DMS79 (cell line): ENCODE results near the gene KCNN3.
A peak's percentile ranks its signal among the peaks of the same experiment; 100 is the strongest.
"Not testable (repeated sequence)": the region's sequence is repeated elsewhere in the genome, so short reads cannot be mapped to it uniquely, and the experiment has no call there.

Experiments used
- DNase-seq: peaks from one replicate; lab custom pipeline; 2025; lab: John Stamatoyannopoulos, UW

The KCNN3 gene

DNA sequence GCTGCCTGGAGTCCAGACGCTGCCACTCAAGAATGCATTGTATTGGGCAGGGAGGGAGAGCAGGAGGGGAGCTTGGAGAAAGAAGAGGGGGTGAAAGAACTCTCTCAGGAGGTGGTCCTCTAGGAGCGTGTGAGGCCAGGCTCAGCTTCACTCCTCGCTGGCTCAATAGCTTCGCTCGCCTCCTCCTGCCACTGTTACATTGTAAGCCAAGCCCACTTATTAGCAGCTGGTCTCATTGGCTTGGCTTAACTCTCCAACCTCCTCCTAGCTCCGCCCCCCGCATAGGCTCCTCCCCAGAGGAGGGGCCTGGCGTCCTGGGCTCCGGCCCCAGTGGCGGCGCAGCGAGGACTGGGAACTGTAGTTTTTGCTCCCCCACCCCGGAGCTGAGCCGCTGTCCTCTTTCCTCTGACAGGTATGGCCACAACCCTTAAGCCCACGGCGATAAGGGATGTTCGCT is at the start of gene KCNN3:
Gene KCNN3 (minus strand): TSS at position 167 of the 457 bp plus-strand sequence. CDS start 317 bp downstream, outside the sequence.
- peak; percentile 88 for DNase-seq

DNA sequence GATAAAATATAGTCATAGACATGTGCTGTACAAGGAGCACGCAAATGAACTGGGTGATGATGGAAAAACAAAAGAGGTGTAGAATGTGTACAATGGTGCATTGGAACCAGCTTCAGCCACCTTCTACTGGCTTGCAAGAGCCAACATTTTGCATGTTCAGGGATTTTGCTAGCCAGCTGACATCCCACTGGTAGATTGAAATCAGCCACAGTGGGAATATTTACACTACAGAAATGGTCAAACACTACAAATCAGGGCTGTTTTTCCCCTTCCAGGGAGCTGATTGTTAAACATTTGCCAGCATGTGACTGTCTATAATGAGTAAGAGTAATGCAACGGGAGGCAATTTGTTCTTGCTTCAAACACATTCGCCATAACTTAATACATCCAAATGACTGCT is 43.2 kb upstream of the KCNN3 start:
- DNase-seq: no peak

GRCh38 chr1:154912755-154913154 is 42.7 kb upstream of the KCNN3 start:
- DNase-seq: no peak

- no peak for DNase-seq
Measured at GRCh38 chr1:154911691-154912550, 41.8 kb upstream of the KCNN3 start.

DNA sequence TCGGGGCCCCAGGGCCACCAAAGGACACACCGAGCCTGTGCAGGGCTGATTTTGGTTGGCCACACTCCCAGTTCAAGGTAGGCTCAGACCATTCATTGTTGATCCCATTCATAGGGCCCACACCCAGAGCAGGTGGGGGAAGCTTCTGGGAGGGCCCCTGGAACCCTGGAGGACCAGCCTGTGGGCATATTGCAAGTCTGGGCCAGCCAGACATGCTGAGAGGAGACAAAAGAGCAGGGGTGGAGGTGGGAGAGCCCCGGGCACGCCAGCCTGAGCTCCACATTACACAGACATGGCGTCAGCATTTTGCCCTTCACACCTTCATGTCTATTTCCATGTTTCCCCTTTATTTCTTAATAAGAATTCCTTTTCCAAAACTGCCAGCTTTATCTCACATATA is 40.8 kb upstream of the KCNN3 start:
- no peak for DNase-seq

GRCh38 chr1:154908937-154909336 is 38.9 kb upstream of the KCNN3 start:
- DNase-seq: no peak

DNA sequence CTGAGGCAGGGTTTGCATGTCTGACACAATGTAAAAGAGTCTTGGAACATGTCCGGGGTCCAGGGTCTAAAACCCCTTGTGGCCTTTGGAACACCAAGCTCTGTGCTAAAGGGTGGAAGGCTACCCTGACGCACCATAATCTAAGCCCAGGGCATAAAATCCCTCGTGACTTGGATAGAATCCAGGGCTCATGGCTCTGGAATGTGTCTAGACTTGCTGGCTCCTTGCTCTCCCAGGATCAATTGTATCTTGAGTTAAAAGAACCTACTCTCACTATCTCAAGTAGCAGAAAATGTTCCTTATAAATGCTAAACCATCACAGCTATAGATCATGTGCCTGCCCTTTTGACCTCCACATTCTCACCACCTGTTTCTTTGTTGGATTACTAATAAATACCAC is 38.0 kb upstream of the KCNN3 start:
- DNase-seq: not testable (repeated sequence)

DNA sequence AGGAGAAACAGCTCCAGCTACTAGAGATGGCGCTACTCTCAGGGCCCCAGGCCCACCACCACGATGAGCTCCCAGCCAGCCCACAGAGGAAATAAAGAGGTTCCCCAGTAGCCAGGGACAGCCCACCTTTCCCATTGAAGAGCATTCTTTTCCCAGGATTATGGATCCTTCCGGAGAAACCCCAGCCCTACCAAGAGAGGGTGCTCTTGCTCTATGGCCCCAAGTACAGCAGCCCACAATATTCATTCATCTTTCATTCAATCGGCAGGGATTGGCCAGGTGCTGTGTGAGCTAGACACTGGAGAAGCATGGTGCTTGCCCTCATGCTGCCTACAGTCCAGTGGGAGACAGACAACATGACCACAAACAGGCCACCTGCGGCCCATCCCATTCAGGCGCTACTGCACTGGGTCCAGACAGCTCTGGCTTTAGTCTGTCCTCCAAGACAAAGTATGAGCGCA is 36.6 kb upstream of the KCNN3 start:
- no peak for DNase-seq

GRCh38 chr1:154902938-154903566 is 33.0 kb upstream of the KCNN3 start:
- no peak for DNase-seq

DNA sequence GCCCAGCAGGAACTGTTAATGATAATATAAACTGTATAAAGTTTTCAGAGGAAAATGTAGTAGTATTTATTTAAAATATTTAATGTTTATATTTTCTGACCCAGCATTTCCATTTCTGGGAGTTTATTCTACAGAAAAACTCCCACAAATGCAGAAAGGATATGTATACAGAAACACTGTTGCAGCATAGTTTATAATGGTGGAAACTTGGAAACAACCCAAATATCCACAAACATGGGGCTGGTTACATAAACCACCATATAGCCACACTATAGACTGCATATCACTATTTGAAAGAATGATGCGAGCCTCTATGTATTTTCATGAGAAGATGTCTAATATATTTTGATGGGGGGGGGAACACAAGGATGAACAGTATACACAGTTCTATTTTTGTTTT is 31.5 kb upstream of the KCNN3 start:
- DNase-seq: no peak

DNA sequence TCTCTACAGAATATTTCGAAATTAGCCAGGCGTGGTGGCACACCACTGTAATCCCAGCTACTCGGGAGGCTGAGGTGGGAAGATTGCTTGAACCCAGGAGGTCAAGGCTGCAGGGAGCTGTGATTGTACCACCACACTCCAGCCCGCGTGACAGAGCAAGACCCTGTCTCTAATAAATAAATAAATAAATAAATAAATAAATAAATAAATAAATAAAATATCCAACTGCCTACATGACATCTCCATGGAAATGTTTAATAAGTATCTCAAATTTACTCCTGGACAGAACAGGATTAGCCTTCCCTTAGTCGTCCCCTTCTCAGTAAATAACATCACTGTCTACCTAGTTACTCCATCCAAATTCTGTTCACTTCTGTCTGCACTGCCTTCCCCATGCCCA is 29.0 kb upstream of the KCNN3 start:
- DNase-seq: no peak

DNA sequence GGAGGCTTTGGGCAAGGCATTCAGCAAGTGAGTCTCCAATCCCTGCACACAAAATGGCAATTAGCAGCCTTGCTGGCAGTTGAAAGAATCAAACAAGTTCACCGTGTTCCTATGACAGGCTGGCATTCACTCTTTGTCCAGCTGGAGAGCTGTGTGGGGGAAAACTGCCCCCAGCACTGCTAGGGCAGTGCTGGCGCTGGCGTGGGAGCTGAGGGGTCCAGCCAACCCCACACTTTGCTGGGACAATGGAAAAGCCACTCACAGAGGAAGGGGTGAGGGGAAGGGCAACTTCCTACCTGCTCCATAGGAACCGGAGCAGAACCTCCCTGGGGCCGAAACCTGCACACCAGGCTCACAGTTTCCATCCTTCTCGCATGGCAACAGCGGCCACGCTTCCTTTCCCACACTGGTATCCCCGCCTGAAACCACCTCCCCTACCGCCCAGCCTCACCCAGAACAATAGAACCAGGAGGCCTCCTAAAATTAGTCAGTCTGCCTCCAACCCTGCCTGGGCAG is 26.7 kb upstream of the KCNN3 start:
- no peak for DNase-seq

DNA sequence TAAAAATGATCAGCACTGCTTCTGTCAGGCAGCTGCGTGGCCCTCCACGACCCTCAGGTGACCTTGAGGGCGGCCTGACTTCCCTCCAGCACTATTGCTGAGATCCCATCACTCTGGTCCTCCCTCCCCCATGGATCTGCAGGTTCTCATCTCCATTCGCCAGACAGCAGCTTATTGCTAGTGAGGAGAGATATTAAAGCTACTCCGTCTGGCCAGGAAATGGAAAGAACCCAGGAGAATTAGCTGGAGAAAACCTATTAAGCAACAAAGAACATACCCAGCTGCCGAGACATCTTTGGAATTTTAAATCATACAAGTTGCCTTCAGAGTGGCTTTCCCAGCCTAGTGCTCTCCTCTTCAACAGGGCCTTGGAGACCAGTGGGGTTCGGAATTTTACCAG is 25.7 kb upstream of the KCNN3 start:
- no peak for DNase-seq

- no peak for DNase-seq
Measured at GRCh38 chr1:154891452-154891851, 21.4 kb upstream of the KCNN3 start.

- DNase-seq: no peak
Measured at GRCh38 chr1:154888757-154889156, 18.7 kb upstream of the KCNN3 start.

GRCh38 chr1:154886281-154887015 is 16.4 kb upstream of the KCNN3 start:
- no peak for DNase-seq

DNA sequence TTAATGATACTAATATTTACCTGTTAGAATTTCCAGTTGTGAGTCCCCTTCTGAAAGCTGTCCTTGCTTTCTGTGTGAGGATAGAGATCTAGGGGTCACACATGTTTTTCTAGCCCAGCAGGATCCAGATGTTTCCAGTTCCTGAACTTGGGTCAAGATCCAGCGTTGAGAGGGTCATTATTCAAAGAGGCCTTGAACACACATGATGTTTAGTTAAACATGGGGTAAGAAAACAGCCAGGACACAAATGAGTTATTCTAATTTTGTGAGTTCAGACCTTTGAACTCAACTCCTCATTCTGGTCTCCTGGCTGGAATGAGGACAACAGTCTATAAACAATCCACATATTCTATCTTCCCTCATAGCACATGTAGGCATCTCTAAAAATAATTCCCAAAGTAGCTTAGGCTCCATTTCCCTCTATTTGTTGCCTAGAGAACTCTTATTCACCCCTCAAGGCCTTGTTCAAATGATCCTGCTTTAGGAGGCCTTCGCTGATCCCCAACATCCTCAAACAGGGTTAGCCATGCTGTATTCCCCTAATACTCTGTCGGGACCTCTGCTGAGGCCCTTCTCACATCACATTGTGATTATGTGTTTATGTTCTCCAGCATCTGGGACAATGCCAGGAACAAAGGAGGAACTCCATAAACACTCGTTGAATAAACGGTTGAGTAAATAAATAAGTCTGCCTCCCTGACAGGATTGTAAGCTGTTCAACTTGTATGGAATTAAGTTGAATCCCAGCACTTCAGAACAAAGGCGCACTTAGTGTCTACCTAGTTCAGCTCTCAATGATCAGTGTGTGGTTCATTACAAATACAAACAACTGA is 15.0 kb upstream of the KCNN3 start:
- peak; percentile 77 for DNase-seq

- DNase-seq: no peak
Measured at GRCh38 chr1:154883919-154884868, 14.1 kb upstream of the KCNN3 start.

DNA sequence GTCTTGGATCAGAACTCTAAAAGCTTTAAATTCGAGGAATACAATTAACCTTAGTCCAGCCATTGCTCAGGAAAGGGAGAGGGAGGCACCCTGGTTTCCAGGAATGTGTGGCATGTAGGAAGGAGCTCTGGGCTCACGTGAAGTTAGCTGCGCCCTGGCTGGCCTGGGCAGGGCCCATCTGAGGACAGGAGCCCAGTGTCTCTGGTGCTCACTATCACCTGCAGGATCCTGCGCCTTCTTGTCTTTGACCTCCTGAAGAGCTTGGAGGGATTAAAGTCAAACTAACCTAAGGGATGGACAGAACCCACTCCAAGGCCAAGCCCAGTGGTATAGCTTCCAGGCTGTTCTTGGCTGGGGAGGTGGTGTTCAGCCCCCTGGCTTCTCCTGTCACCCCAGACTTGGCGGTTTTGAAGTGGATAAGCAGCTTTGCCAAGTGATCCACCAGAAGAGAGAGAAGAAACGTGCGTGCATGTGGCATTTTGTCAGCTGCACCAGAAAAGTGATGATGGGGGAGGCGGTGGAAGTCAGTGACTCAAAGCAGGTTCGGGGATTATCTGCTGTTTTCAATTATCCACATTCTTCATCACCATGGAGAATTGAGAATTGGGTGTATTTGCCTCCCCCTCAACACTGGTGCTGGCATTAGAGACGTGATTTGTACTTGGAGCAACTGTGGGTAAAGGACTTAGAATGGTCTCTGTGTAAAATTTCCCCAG is 11.9 kb upstream of the KCNN3 start:
- DNase-seq: no peak

- no peak for DNase-seq
Measured at GRCh38 chr1:154880671-154881070, 10.6 kb upstream of the KCNN3 start.
